HCT116 (cell line): Measurements from ENCODE around the gene PDF. TPM values are rescaled to one million over a fixed set of nuclear protein-coding genes. Genes with fewer than 3 reads are reported as not detected.
A peak's percentile ranks its signal among the peaks of the same experiment; 100 is the strongest.

Source experiments
- ATAC-seq: fragments of 200-7000 bp; cut with Tn5 transposase; 2 replicates; pipeline ENCODE4 v1.9.1; 2020; ENCODE audit warnings: mild to moderate bottlenecking, moderate library complexity
- BruUV-seq: library from RNA; stranded (reverse); fragments of 400-500 nt; replicated peaks from 2 replicates; lab custom pipeline; 2021; lab: Mats Ljungman, UMichigan
- CTCF ChIA-PET: fragments of 300-600 bp; sonication (Branson Sonifier 250); formaldehyde crosslinking; loops from one replicate; lab custom pipeline; 2021; ENCODE audit warnings: antibody characterized with exemption; lab: Charles Lee
- POLR2A ChIA-PET: fragments of 300-600, 350-600 bp; sonication (Branson Sonifier 250); formaldehyde crosslinking; loops from one replicate; lab custom pipeline; 2021; ENCODE audit warnings: antibody characterized with exemption; lab: Charles Lee
- RAD21 ChIA-PET, 2 experiments: fragments of 300-600 bp; sonication (Branson Sonifier 250); formaldehyde crosslinking; loops; one replicate each; lab custom pipeline; 2023; ENCODE audit warnings: low total read pairs in 2 of 2; ENCODE audit not compliant: uncharacterized antibody in 2 of 2, unreplicated experiment in 2 of 2, low non-redundant PET in 1 of 2; lab: Charles Lee
- DNase-seq: peaks from one replicate; pipeline ENCODE4 v3.0.0-alpha.2; 2010; ENCODE audit warnings: low read depth, low spot score
- H2AFZ ChIP-seq: fragments of 200-600 bp; shearing (Covaris generic), sonication (generic); 2 replicates; pipeline ENCODE4 v1.6.1; 2017; ENCODE audit warnings: low read depth, mixed run types, mixed read lengths, antibody characterized with exemption, low read length; ENCODE audit not compliant: poor library complexity, severe bottlenecking
- H3K27ac ChIP-seq: 2 replicates; pipeline ENCODE4 v1.5.1; 2012; ENCODE audit warnings: low read depth, low read length
- H3K27me3 ChIP-seq: fragments of 200-600 bp; sonication (generic); 2 replicates; pipeline ENCODE4 v1.6.1; 2016; ENCODE audit warnings: mixed run types, low read length, mixed read lengths; ENCODE audit not compliant: insufficient read depth
- H3K36me3 ChIP-seq, 2 experiments: fragments of 200-500 bp in 1 of 2; fragments of 200-600 bp in 1 of 2; sonication (Bioruptor generic) in 1 of 2; sonication (generic) in 1 of 2; 2 replicates each; pipeline versions ENCODE4 v1.5.1 to v1.6.1; 2014 to 2016; ENCODE audit warnings: low read length in 2 of 2, inconsistent platforms in 1 of 2, mixed read lengths in 1 of 2, mixed run types in 1 of 2; ENCODE audit not compliant: insufficient read depth in 2 of 2, control insufficient read depth in 1 of 2
- H3K4me1 ChIP-seq, 2 experiments: fragments of 200-600 bp in 1 of 2; sonication (generic) in 1 of 2; 2 replicates each; pipeline versions ENCODE4 v1.5.1 to v1.6.1; 2012 to 2017; ENCODE audit warnings: low read length in 2 of 2, inconsistent platforms in 1 of 2, mild to moderate bottlenecking in 1 of 2, mixed read lengths in 1 of 2, mixed run types in 1 of 2, moderate library complexity in 1 of 2; ENCODE audit not compliant: insufficient read depth in 2 of 2, control insufficient read depth in 1 of 2
- H3K4me2 ChIP-seq: fragments of 200-600 bp; sonication (generic); 2 replicates; pipeline ENCODE4 v1.6.1; 2017; ENCODE audit warnings: mixed run types, low read length, mixed read lengths
- H3K4me3 ChIP-seq, 2 experiments: fragments of 200-600 bp in 1 of 2; sonication (generic) in 1 of 2; replicated peaks in 1 of 2; 2 replicates each; pipeline ENCODE4 v1.5.1; 2011 to 2016; ENCODE audit warnings: low read length in 2 of 2, control low read depth in 1 of 2, low read depth in 1 of 2, mild to moderate bottlenecking in 1 of 2, mixed read lengths in 1 of 2, mixed run types in 1 of 2
- H3K79me2 ChIP-seq: fragments of 200-600 bp; sonication (generic); 2 replicates; pipeline ENCODE4 v1.6.1; 2017; ENCODE audit warnings: mild to moderate bottlenecking, mixed run types, low read length, moderate library complexity, mixed read lengths; ENCODE audit not compliant: insufficient read depth
- H3K9ac ChIP-seq: fragments of 200-600 bp; sonication (generic); 2 replicates; pipeline ENCODE4 v1.6.1; 2016; ENCODE audit warnings: low read length, mixed read lengths
- H3K9me2 ChIP-seq: fragments of 200-600 bp; sonication (generic), shearing (Covaris generic); 2 replicates; pipeline ENCODE4 v1.6.1; 2017; ENCODE audit warnings: mixed run types, mild to moderate bottlenecking, moderate library complexity; ENCODE audit not compliant: insufficient read depth
- H3K9me3 ChIP-seq, 2 experiments: fragments of 200-500 bp in 1 of 2; fragments of 200-600 bp in 1 of 2; sonication (Bioruptor generic) in 1 of 2; sonication (generic) in 1 of 2; 2 replicates each; pipeline ENCODE4 v1.6.1; 2014 to 2017; ENCODE audit warnings: low read length in 2 of 2, mixed read lengths in 2 of 2, inconsistent platforms in 1 of 2, low read depth in 1 of 2, mild to moderate bottlenecking in 1 of 2, mixed run types in 1 of 2, moderate library complexity in 1 of 2; ENCODE audit not compliant: control insufficient read depth in 1 of 2, insufficient read depth in 1 of 2
- H4K20me1 ChIP-seq: fragments of 200-600 bp; sonication (generic), shearing (Covaris generic); 2 replicates; pipeline ENCODE4 v1.6.1; 2017; ENCODE audit warnings: mixed run types, mild to moderate bottlenecking, moderate library complexity; ENCODE audit not compliant: insufficient read depth
- CBX3 ChIP-seq: IDR thresholded peaks from 2 replicates; pipeline ENCODE4 v1.6.1; 2012; ENCODE audit warnings: low read depth
- ELF1 ChIP-seq: IDR thresholded peaks from 2 replicates; pipeline ENCODE4 v1.6.1; 2012; ENCODE audit warnings: low read depth, borderline replicate concordance
- FOSL1 ChIP-seq: IDR thresholded peaks from 2 replicates; pipeline ENCODE4 v1.6.1; 2012; ENCODE audit warnings: low read depth
- MAX ChIP-seq: IDR thresholded peaks from 2 replicates; pipeline ENCODE4 v1.6.1; 2012
- POLR2A ChIP-seq: IDR thresholded peaks from 2 replicates; pipeline ENCODE4 v1.7.0; 2011; ENCODE audit warnings: borderline replicate concordance; ENCODE audit not compliant: insufficient read depth, insufficient read length; ENCODE audit errors: extremely low read depth
- POLR2AphosphoS5 ChIP-seq: IDR thresholded peaks from 2 replicates; pipeline ENCODE4 v1.6.1; 2011; ENCODE audit warnings: mild to moderate bottlenecking, low read depth, low read length, moderate library complexity
- RAD21 ChIP-seq: IDR thresholded peaks from 2 replicates; pipeline ENCODE4 v1.6.1; 2012; ENCODE audit warnings: low read depth, mild to moderate bottlenecking
- REST ChIP-seq: IDR thresholded peaks from 2 replicates; pipeline ENCODE4 v1.6.1; 2012; ENCODE audit warnings: low read depth
- SIN3A ChIP-seq: IDR thresholded peaks from 2 replicates; pipeline ENCODE4 v1.6.1; 2012; ENCODE audit warnings: low read depth
- SRF ChIP-seq: IDR thresholded peaks from 2 replicates; pipeline ENCODE4 v1.6.1; 2012; ENCODE audit warnings: low read depth
- YY1 ChIP-seq: IDR thresholded peaks from 2 replicates; pipeline ENCODE4 v1.6.1; 2011; ENCODE audit warnings: low read length, low read depth, moderate library complexity, mild to moderate bottlenecking; ENCODE audit not compliant: insufficient replicate concordance; ENCODE audit errors: extremely low read depth
- ZBTB33 ChIP-seq: IDR thresholded peaks from 2 replicates; pipeline ENCODE4 v1.6.1; 2011; ENCODE audit warnings: mild to moderate bottlenecking, low read length, moderate library complexity; ENCODE audit not compliant: insufficient replicate concordance; ENCODE audit errors: extremely low read depth
- intact Hi-C: fragments of 100-400 bp; cut with micrococcal nuclease; formaldehyde crosslinking; loops from 2 replicates; pipeline ENCODE4 v1.10.0; 2022
- total RNA-seq: library from RNA; stranded (reverse); gene quantifications from one replicate; pipeline ENCODE4 v1.2.1, GENCODE V29; 2021; ENCODE audit not compliant: unreplicated experiment

Gene PDF
- total RNA-seq, 1 experiment from 2014 or later: 33.9 TPM

DNA sequence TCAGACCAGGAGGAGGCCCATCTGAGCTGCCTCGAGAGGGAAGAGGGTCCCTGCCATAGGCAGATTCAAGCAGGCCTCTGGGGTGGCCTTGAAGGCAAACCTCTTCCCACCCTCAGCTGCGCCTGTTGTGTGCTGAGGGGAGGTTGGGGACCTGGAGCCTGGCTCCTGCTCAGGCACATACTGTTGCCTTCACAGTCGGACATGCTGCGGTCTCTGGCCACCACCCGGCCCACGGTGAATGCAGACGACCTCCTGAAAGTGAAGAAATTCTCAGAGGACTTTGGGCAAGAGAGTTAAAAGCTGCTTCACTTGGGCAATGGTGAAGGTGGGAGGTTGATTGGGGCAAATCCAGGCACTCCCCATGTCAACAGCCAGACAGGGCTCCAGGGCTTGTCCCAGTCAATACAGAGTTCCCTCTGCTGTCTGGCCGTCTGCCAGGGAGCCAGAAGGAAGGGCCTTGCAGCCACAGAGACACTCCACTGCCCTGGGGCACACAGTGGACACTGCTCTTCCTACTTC, 6.3 kb downstream of the PDF start:
- BruUV-seq: no TSS peak
- Histone ChIP-seq H3K27me3 (no peaks in the 10 kb centered on the region), H3K9me3 (no peaks in the 10 kb centered on the region), H4K20me1 (peaks cover 20% of the 10 kb centered on the region; the same call in 1 of the 2 replicates), H3K36me3 (peaks cover 56 to 74% of the 10 kb centered on the region in 2 experiments), H3K9me2 (no peaks in the 10 kb centered on the region), H3K4me1 (peaks cover 8 to 14% of the 10 kb centered on the region in 2 experiments), H2AFZ (no peak overlapping the region), H3K9ac (no peak overlapping the region), H3K27ac (0 out of 2 replicates have a peak overlapping the region, but pooled peaks have one; percentile 9), H3K4me2 (no peak overlapping the region), H3K79me2 (peaks cover 87% of the 10 kb centered on the region), H3K4me3 (no peak overlapping the region)
- TF ChIP-seq SRF (no peak), ZBTB33 (no peak), ELF1 (no peak)
- ChIA-PET CTCF (no interaction called here), POLR2A (no interaction called here), RAD21 (no interaction called here)
- intact Hi-C loops: no loop called here
- no peak for ATAC-seq
- DNase-seq: no peak

DNA sequence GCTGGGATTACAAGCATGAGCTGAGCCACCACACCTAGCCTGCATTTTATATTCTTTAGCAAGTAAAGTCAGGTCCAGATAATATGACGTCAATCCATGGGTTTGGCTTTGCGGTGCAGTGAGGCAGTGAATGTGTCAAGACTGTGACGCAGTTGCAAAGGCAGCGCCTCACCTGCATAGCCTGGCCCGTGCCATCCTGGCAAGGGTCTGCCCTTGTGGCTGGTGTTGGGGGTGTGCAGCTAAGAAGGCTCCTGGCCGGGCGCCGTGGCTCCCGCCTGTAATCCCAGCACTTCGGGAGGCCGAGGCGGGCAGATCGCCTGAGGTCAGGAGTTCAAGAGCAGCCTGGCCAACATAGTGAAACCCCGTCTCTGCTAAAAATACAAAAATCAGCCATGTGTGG, 7.0 kb downstream of the PDF start:
- no peak for DNase-seq
- peaks cover 17% of the 10 kb centered on the region; the same call in 1 of the 2 replicates for H4K20me1 ChIP-seq
- H2AFZ ChIP-seq: no peak overlapping the region
- no peak overlapping the region for H3K4me3 ChIP-seq
- ATAC-seq: no peak
- no peak overlapping the region for H3K27ac ChIP-seq
- CTCF ChIA-PET: no interaction called here
- peaks cover 55 to 74% of the 10 kb centered on the region in 2 experiments for H3K36me3 ChIP-seq
- no peaks in the 10 kb centered on the region for H3K9me3 ChIP-seq
- no peaks in the 10 kb centered on the region for H3K9me2 ChIP-seq
- BruUV-seq: no TSS peak
- no peak overlapping the region for H3K4me2 ChIP-seq
- intact Hi-C loops: no loop called here
- H3K4me1 ChIP-seq: peaks cover 1 to 8% of the 10 kb centered on the region in 2 experiments; a peak in 3 of 4 replicates
- RAD21 ChIA-PET: no interaction called here
- H3K9ac ChIP-seq: no peak overlapping the region
- POLR2A ChIA-PET: no interaction called here
- peaks cover 85% of the 10 kb centered on the region for H3K79me2 ChIP-seq
- TF ChIP-seq YY1 (no peak), CBX3 (no peak), POLR2A (no peak), FOSL1 (no peak), POLR2AphosphoS5 (no peak), RAD21 (no peak), REST (no peak), MAX (no peak), SIN3A (no peak)
- TF ChIP-seq, all 23 proteins: peak for 0
- H3K27me3 ChIP-seq: no peaks in the 10 kb centered on the region
